ENCODE data around the gene DBP. TPM values are rescaled to one million over a fixed set of nuclear protein-coding genes. Genes with fewer than 3 reads are reported as not detected.
A peak's percentile ranks its signal among the peaks of the same experiment; 100 is the strongest.

The DBP gene
- total and polyA plus RNA-seq, 2 of the 13 experiments (the other 11 are each of a cell fraction or from before 2014, with no cell fraction given): 1.7 to 5.8 TPM

GRCh38 chr19:48671446-48671995 lies 34.3 kb upstream of the DBP start (continued):
- TF ChIP-seq REST (IDR thresholded peaks at IDR 0.05; ENCODE audit: borderline replicate concordance in 1 of 2, low read depth in 1 of 2, low read length in 2 of 2) (no peak), THYN1 (CRISPR knock-in tag; IDR thresholded peaks at IDR 0.05; ENCODE audit: borderline replicate concordance, low read depth) (no peak), MYNN (CRISPR knock-in tag; IDR thresholded peaks at IDR 0.05; ENCODE audit: low read depth) (no peak), SPEN (CRISPR knock-in tag; IDR thresholded peaks at IDR 0.05; ENCODE audit: low read depth) (no peak), GRHL1 (CRISPR knock-in tag; conservative IDR thresholded peaks at IDR 0.05) (no peak), GMEB2 (CRISPR knock-in tag; IDR thresholded peaks at IDR 0.05; ENCODE audit: low read depth) (no peak), BRD4 (CRISPR knock-in tag; IDR thresholded peaks at IDR 0.05) (no peak), MED13 (CRISPR knock-in tag; IDR thresholded peaks at IDR 0.05) (no peak), ZBTB7B (CRISPR knock-in tag; IDR thresholded peaks at IDR 0.05) (no peak), ZNF879 (CRISPR knock-in tag; IDR thresholded peaks at IDR 0.05) (no peak), RBM39 (IDR thresholded peaks at IDR 0.05; ENCODE audit: low read depth, low read length, poor library complexity, severe bottlenecking) (no peak), ZNF768 (CRISPR knock-in tag; IDR thresholded peaks at IDR 0.05) (peak; percentile 94), PHF8 (CRISPR knock-in tag; IDR thresholded peaks at IDR 0.05) (no peak), TOPORS (CRISPR knock-in tag; IDR thresholded peaks at IDR 0.05) (no peak), ZNF652 (CRISPR knock-in tag; IDR thresholded peaks at IDR 0.05; ENCODE audit: borderline replicate concordance, low read depth) (peak; percentile 19; the same call in 1 of the 2 replicates), THAP8 (CRISPR knock-in tag; IDR thresholded peaks at IDR 0.05; ENCODE audit: borderline replicate concordance) (no peak), KLF6 (CRISPR knock-in tag; IDR thresholded peaks at IDR 0.05) (no peak), TEAD2 (CRISPR knock-in tag; IDR thresholded peaks at IDR 0.05) (no peak), CCAR2 (optimal IDR thresholded peaks at IDR 0.05; ENCODE audit: low read depth, low read length) (no peak), ZNF770 (CRISPR knock-in tag; IDR thresholded peaks at IDR 0.05) (peak; percentile 94), TMF1 (CRISPR knock-in tag; IDR thresholded peaks at IDR 0.05; ENCODE audit: low read depth) (no peak)

Data from HepG2 (cell line).